K562 (cell line): ENCODE data around the gene DNPEP. TPM values are rescaled to one million over a fixed set of nuclear protein-coding genes. Genes with fewer than 3 reads are reported as not detected.

ENCODE experiments used
- ATAC-seq: fragments of 200-7000 bp; cut with Tn5 transposase; 3 replicates; pipeline ENCODE4 v1.9.1; 2020; ENCODE audit warnings: moderate library complexity
- BruUV-seq: library from RNA; stranded (reverse); fragments of 400-500 nt; replicated peaks from 2 replicates; lab custom pipeline; 2021; lab: Mats Ljungman, UMichigan
- CTCF ChIA-PET: fragments of 300-600 bp; formaldehyde crosslinking; extraction: SDS; loops from one replicate; lab custom pipeline; 2021; ENCODE audit warnings: low intra/inter-chr PET ratio; lab: Yijun Ruan, JAX
- POLR2A ChIA-PET: fragments of 300-600, 350-650 bp; sonication (Branson Sonifier 250); formaldehyde crosslinking; extraction: SDS; loops from one replicate; lab custom pipeline; 2021; ENCODE audit warnings: antibody characterized with exemption, inconsistent platforms; lab: Yijun Ruan, JAX
- DNase-seq, 4 experiments: peaks; one replicate each; pipeline versions ENCODE4 v3.0.0 to v3.0.0-alpha.2; 2011 to 2018; ENCODE audit warnings: low spot score in 3 of 4, mixed read lengths in 3 of 4; ENCODE audit errors: extremely low read depth in 1 of 4
- FAIRE-seq: peaks from 2 replicates; lab custom pipeline; 2011; peaks lifted over from hg19 to GRCh38; lab: Jason Lieb, UNC
- H2AFZ ChIP-seq: 2 replicates; pipeline ENCODE4 v1.6.0; 2011; ENCODE audit warnings: low read depth, low read length, control low read depth, inconsistent platforms
- H3K27ac ChIP-seq: fragments of 200-600 bp; 3 replicates; pipeline ENCODE4 v1.8.0; 2011; ENCODE audit warnings: low read depth, mild to moderate bottlenecking, control low read depth, inconsistent platforms, low read length, moderate library complexity, mixed read lengths; ENCODE audit errors: extremely low read depth
- H3K27me3 ChIP-seq, 2 experiments: fragments of 300-600 bp in 1 of 2; 2 replicates in 1 of 2; 3 replicates in 1 of 2; pipeline versions ENCODE4 v1.6.0 to v1.8.0; 2011; ENCODE audit warnings: inconsistent platforms in 2 of 2, low read length in 2 of 2, mild to moderate bottlenecking in 1 of 2, mixed read lengths in 1 of 2, moderate library complexity in 1 of 2; ENCODE audit not compliant: control insufficient read depth in 2 of 2, insufficient read depth in 2 of 2
- H3K36me3 ChIP-seq: fragments of 300-600 bp; 3 replicates; pipeline ENCODE4 v1.8.0; 2011; ENCODE audit warnings: mild to moderate bottlenecking, low read length, inconsistent platforms; ENCODE audit not compliant: control insufficient read depth, insufficient read depth
- H3K4me1 ChIP-seq, 2 experiments: fragments of 200-600 bp in 1 of 2; replicated peaks in 1 of 2; 2 replicates in 1 of 2; 3 replicates in 1 of 2; pipeline versions ENCODE4 v1.5.1 to v1.8.0; 2011; ENCODE audit warnings: inconsistent platforms in 2 of 2, low read length in 2 of 2, mild to moderate bottlenecking in 1 of 2, mixed read lengths in 1 of 2, moderate library complexity in 1 of 2; ENCODE audit not compliant: control insufficient read depth in 2 of 2, insufficient read depth in 2 of 2
- H3K4me2 ChIP-seq: 2 replicates; pipeline ENCODE4 v1.6.1; 2011; ENCODE audit warnings: low read length, control low read depth, inconsistent platforms, mixed read lengths; ENCODE audit not compliant: insufficient read depth
- H3K4me3 ChIP-seq: fragments of 200-600 bp; sonication (generic), shearing (Covaris generic); 2 replicates; pipeline ENCODE4 v1.5.1; 2016; ENCODE audit warnings: control low read depth, inconsistent platforms
- H3K79me2 ChIP-seq: fragments of 200-600 bp; 3 replicates; pipeline ENCODE4 v1.8.0; 2011; ENCODE audit warnings: low read length, inconsistent platforms; ENCODE audit not compliant: control insufficient read depth, insufficient read depth
- H3K9ac ChIP-seq, 2 experiments: 2 replicates each; pipeline versions ENCODE4 v1.6.0 to v1.6.1; 2011; ENCODE audit warnings: low read depth in 2 of 2, low read length in 2 of 2, control low read depth in 1 of 2, inconsistent platforms in 1 of 2, mild to moderate bottlenecking in 1 of 2, mixed read lengths in 1 of 2; ENCODE audit not compliant: insufficient read depth in 1 of 2
- H3K9me1 ChIP-seq: one replicate; pipeline ENCODE4 v1.6.0; 2011; ENCODE audit warnings: inconsistent platforms, mild to moderate bottlenecking, low read length, moderate library complexity; ENCODE audit not compliant: control insufficient read depth, insufficient read depth
- H3K9me3 ChIP-seq: replicated peaks from 2 replicates; pipeline ENCODE4 v1.5.1; 2011; ENCODE audit warnings: low read depth, low read length, inconsistent platforms; ENCODE audit not compliant: control insufficient read depth, insufficient read depth
- H4K20me1 ChIP-seq: replicated peaks from 2 replicates; pipeline ENCODE4 v1.6.1; 2011; ENCODE audit warnings: low read length, inconsistent platforms, mixed read lengths; ENCODE audit not compliant: control insufficient read depth, insufficient read depth
- CEBPG ChIP-seq, 3 experiments: fragments of 200-800 bp in 1 of 3; sonication (Bioruptor generic) in 1 of 3; sonication (generic) in 1 of 3; formaldehyde crosslinking in 1 of 3; IDR thresholded peaks in 2 of 3; conservative IDR thresholded peaks in 1 of 3; 2 replicates each; pipeline versions ENCODE4 v1.6.1 to v1.8.0; 2016 to 2022; ENCODE audit warnings: missing compliant biosample characterization in 2 of 3, missing genetic modification characterization in 2 of 3, mild to moderate bottlenecking in 1 of 3, missing genetic modification reagents in 1 of 3
- CREM ChIP-seq: IDR thresholded peaks from 2 replicates; pipeline ENCODE4 v1.6.1; 2014; ENCODE audit warnings: antibody characterized with exemption, low read depth
- ELF4 ChIP-seq: fragments of 450-650 bp; formaldehyde crosslinking; IDR thresholded peaks from 2 replicates; pipeline ENCODE4 v1.4.0; 2022; ENCODE audit warnings: missing genetic modification characterization
- GTF2F1 ChIP-seq: IDR thresholded peaks from 2 replicates; pipeline ENCODE4 v1.6.1; 2011; ENCODE audit warnings: low read depth, low read length, improper control_type of control experiment
- HMG20B ChIP-seq: fragments of 250-450 bp; sonication (Bioruptor Pico); IDR thresholded peaks from 2 replicates; pipeline ENCODE4 v1.5.0; 2021; ENCODE audit warnings: mild to moderate bottlenecking
- ILF3 ChIP-seq: fragments of 450-650 bp; IDR thresholded peaks from 2 replicates; pipeline ENCODE4 v1.6.1; 2018; ENCODE audit warnings: antibody characterized with exemption, mild to moderate bottlenecking, moderate library complexity, borderline replicate concordance
- NR2F6 ChIP-seq: fragments of 450-650 bp; formaldehyde crosslinking; IDR thresholded peaks from 2 replicates; pipeline ENCODE4 v1.4.0; 2020; ENCODE audit warnings: mild to moderate bottlenecking
- PHF21A ChIP-seq: fragments of 450-650 bp; IDR thresholded peaks from 2 replicates; pipeline ENCODE4 v1.6.1; 2017; ENCODE audit warnings: low read depth, borderline replicate concordance
- POLR2B ChIP-seq: fragments of 450-650 bp; IDR thresholded peaks from 2 replicates; pipeline ENCODE4 v1.6.1; 2018; ENCODE audit warnings: low read depth; ENCODE audit not compliant: partially characterized antibody
- SRF ChIP-seq, 2 experiments: fragments of 250-450, 450-650 bp in 1 of 2; sonication (Bioruptor Pico) in 1 of 2; sonication (generic) in 1 of 2; formaldehyde crosslinking; IDR thresholded peaks; 2 replicates each; pipeline versions ENCODE4 v1.5.0 to v1.5.1; 2020 to 2022; ENCODE audit warnings: mild to moderate bottlenecking in 1 of 2, missing genetic modification reagents in 1 of 2
- ZBTB34 ChIP-seq: fragments of 250-450 bp; sonication (Bioruptor Pico); IDR thresholded peaks from 2 replicates; pipeline ENCODE4 v1.8.0; 2021; ENCODE audit warnings: mild to moderate bottlenecking, moderate library complexity
- WGBS: fragments of 100-300 bp; shearing (Covaris generic); methylation state at CpG from one replicate; pipeline ENCODE4 v1.1.6; 2016; ENCODE audit warnings: low coverage, mixed read lengths; ENCODE audit not compliant: insufficient coverage; ENCODE audit errors: missing lambda C conversion rate; 5-methylcytosine and 5-hydroxymethylcytosine counted together
- in situ Hi-C: fragments of 300-500 bp; cut with MboI; formaldehyde crosslinking; loops from 4 replicates; pipeline ENCODE4 v1.15.0; 2018; ENCODE audit warnings: inconsistent platforms, mixed read lengths
- intact Hi-C: fragments of 100-400 bp; cut with micrococcal nuclease; formaldehyde crosslinking; loops from 2 replicates; pipeline ENCODE4 v1.14.2; 2022
- polyA plus RNA-seq, 8 experiments: library from polyadenylated mRNA; depleted of rRNA in 4 of 8; stranded (reverse) in 5 of 8; unstranded in 3 of 8; fragments of >200 nt; fragmentation: Nextera tagmentation in 2 of 8; fragmentation: Illumina TruSeq in 1 of 8; extraction: Ambion mirVana in 2 of 8; extraction: Trizol in 1 of 8; gene quantifications; 2 replicates each; pipeline versions ENCODE4 v1.2.1 to v1.2.3, GENCODE V29; 2011 to 2014; ENCODE audit warnings: inconsistent platforms in 1 of 8, missing spikeins in 1 of 8
- total RNA-seq, 7 experiments: library from RNA; depleted of rRNA in 6 of 7; stranded (reverse); fragments of >200 nt in 6 of 7; fragmentation: Illumina TruSeq in 2 of 7; extraction: Trizol in 2 of 7; gene quantifications; 2 replicates each; pipeline versions ENCODE4 v1.2.1 to v1.2.3, GENCODE V29; 2011 to 2021; ENCODE audit warnings: low replicate concordance in 1 of 7
- TF ChIP-seq, protein P1 (sequence below): fragments of 450-650 bp; IDR thresholded peaks from 2 replicates; pipeline ENCODE4 v1.6.1; 2016; ENCODE audit warnings: antibody characterized with exemption
- TF ChIP-seq, protein P2 (sequence below): sonication (generic); formaldehyde crosslinking; IDR thresholded peaks from 2 replicates; pipeline ENCODE4 v1.8.0; 2022; ENCODE audit warnings: mild to moderate bottlenecking, missing genetic modification reagents

DNPEP gene
- total and polyA plus RNA-seq, 9 of the 15 experiments (the other 6 are each of a cell fraction or from before 2014, with no cell fraction given): 34.6 to 71.4 (median 45.5) TPM

GRCh38 chr2:219422952-219423534 lies 35.3 kb upstream of the DNPEP start:
- H3K36me3 ChIP-seq: no peaks in the 10 kb centered on the region
- H3K9me1 ChIP-seq: no peaks in the 10 kb centered on the region
- H3K4me2 ChIP-seq: no peak overlapping the region
- TF ChIP-seq, protein P1, sequence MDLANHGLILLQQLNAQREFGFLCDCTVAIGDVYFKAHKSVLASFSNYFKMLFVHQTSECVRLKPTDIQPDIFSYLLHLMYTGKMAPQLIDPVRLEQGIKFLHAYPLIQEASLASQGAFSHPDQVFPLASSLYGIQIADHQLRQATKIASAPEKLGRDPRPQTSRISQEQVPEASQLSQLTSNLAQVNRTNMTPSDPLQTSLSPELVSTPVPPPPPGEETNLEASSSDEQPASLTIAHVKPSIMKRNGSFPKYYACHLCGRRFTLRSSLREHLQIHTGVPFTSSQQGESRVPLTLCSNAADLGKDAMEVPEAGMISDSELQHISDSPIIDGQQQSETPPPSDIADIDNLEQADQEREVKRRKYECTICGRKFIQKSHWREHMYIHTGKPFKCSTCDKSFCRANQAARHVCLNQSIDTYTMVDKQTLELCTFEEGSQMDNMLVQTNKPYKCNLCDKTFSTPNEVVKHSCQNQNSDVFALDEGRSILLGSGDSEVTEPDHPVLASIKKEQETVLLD: no peak
- TF ChIP-seq PHF21A: no peak
- no peak for TF ChIP-seq ZBTB34 (CRISPR knock-in tag)
- TF ChIP-seq CEBPG (CRISPR knock-in tag; IDR thresholded peaks at IDR 0.05): no peak
- TF ChIP-seq CEBPG (tag; conservative IDR thresholded peaks at IDR 0.05 in 1 of 2, IDR thresholded peaks at IDR 0.05 in 1 of 2): no peak
- no peak for TF ChIP-seq POLR2B
- no peak for TF ChIP-seq SRF (CRISPR knock-in tag; IDR thresholded peaks at IDR 0.05)
- no peak for TF ChIP-seq ILF3
- TF ChIP-seq ELF4: no peak
- TF ChIP-seq NR2F6: no peak
- no peak for TF ChIP-seq CREM
- TF ChIP-seq GTF2F1: no peak
- TF ChIP-seq, protein P2, sequence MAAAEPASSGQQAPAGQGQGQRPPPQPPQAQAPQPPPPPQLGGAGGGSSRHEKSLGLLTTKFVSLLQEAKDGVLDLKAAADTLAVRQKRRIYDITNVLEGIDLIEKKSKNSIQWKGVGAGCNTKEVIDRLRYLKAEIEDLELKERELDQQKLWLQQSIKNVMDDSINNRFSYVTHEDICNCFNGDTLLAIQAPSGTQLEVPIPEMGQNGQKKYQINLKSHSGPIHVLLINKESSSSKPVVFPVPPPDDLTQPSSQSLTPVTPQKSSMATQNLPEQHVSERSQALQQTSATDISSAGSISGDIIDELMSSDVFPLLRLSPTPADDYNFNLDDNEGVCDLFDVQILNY: no peak
- TF ChIP-seq HMG20B: no peak
- H2AFZ ChIP-seq: no peak overlapping the region
- no peaks in the 10 kb centered on the region for H3K9me3 ChIP-seq
- H3K27ac ChIP-seq: no peak overlapping the region
- no peaks in the 10 kb centered on the region for H3K27me3 ChIP-seq
- DNase-seq (no peak), FAIRE-seq (no peak), ATAC-seq (no peak)
- BruUV-seq: no TSS peak
- peaks cover 16 to 39% of the 10 kb centered on the region in 2 experiments for H3K4me1 ChIP-seq
- no peak overlapping the region for H3K9ac ChIP-seq
- ChIA-PET POLR2A (no interaction called here), CTCF (no interaction called here)
- no peak overlapping the region for H3K4me3 ChIP-seq
- no peaks in the 10 kb centered on the region for H4K20me1 ChIP-seq
- 69% methylated on average over 6 of the region's 8 CpGs for WGBS
- intact Hi-C loops: no loop called here
- H3K79me2 ChIP-seq: no peaks in the 10 kb centered on the region
- in situ Hi-C loops: no loop called here
